ENCODE measurements around the gene PLEKHM2.

Gene PLEKHM2

DNA sequence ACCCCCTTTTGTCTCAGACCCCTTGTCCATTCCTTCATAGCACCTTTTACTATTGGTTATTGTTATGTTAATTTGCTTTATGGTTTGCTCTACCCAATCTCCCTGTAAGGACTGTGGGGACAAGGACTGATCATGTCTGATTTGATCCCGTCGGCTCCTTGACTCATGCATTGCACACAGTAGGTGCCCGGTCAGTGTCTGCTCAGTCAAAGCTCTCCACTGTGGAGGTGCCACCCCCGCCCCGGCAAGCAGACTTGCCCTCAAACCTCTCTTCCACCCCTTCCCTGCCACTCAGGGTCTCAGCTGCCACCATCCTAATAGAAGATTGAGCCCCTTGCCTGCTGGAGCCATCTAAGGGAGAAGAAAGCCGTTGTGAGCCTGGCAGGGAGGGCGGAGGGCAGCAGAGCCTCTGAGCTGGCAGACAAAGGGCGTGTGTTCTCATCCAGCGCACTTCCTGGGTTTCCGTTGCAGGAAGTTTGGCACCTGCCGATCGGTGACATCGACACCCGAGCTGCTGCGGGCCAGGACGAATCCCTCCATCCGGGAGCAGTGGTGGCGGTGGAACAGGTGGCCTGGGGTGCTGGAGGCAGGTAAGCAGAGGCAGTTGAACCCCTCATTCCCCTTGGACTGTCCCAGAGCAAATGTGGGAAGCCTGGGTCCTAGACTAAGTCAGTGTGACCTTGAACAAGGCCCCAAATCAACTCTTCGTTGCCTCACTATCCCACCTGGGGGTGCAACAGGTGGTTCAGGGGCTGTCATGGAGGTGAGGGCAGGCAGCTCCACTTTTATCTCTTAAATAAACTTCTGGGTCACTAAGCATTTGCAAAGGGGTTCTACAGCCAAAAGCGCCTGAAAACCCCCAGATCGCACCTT is 72.3 kb downstream of the PLEKHM2 start:
- Histone ChIP-seq H3K36me3 (no peaks in the 10 kb centered on the region), H3K4me1 (peaks cover 0 to 67% (median 45%) of the 10 kb centered on the region in 4 donors), H3K27me3 (no peaks in the 10 kb centered on the region), H3K9me3 (no peaks in the 10 kb centered on the region), H3K4me3 (peak overlapping the region; percentile 79 to 90), H3K27ac (peak overlapping the region; percentile 95 to 97)
- no peak for DNase-seq
- no peak for TF ChIP-seq CTCF (IDR thresholded peaks at IDR 0.05)
- intact Hi-C loops (cut with DNase I; ENCODE audit: low total_unique reads) = no loop called here

GRCh38 chr1:15757016-15757543 is 73.0 kb downstream of the PLEKHM2 start:
- Histone ChIP-seq H3K4me1 (peaks cover 0 to 67% (median 43%) of the 10 kb centered on the region in 4 donors), H3K36me3 (no peaks in the 10 kb centered on the region), H3K27me3 (no peaks in the 10 kb centered on the region), H3K4me3 (peak overlapping the region; percentile 79 to 90), H3K27ac (peak overlapping the region; percentile 95 to 97), H3K9me3 (no peaks in the 10 kb centered on the region)
- intact Hi-C loops (cut with DNase I; ENCODE audit: low total_unique reads) = no loop called here
- TF ChIP-seq CTCF (IDR thresholded peaks at IDR 0.05) = no peak
- DNase-seq = no peak

DNA sequence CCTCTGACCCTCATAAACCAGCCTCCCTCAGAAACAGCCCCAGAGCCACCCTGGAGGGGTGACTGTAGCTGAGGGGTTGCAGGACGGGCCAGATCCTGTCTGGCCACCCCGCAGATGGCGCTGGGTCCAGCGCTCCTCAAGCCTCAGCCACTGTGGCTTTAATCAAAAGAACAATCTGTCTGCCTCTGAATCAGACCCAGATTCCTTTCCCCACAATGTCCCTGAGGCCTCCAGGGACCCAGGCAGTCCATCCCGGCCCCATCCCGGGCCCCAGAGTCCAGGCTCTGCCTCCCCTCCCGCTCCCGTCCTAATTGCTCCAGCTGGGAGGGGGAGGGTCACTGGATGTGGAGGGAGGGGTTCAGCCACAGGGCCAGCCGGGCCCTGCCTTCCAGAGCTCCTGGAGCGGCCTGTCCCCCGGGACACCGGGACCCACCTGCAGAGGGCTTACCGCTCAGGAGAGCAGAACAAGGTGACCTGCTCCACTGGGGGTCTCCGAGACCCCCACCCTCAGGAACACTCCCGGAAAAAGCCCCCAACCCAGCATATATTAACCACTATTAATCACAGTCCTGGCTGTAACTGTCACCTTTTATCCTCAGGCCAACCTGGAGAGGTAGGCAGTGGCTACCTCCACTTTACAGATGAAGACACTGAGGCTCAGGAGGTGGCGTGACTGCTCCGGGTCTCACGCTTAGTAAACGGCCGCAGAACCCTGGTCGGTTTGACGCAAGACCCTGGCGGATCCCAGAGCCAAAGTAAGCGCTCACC is 73.6 kb downstream of the PLEKHM2 start:
- Histone ChIP-seq H3K27ac (peak overlapping the region; percentile 95 to 97), H3K4me3 (peak overlapping the region; percentile 79 to 90), H3K36me3 (no peaks in the 10 kb centered on the region), H3K9me3 (no peaks in the 10 kb centered on the region), H3K4me1 (peaks cover 0 to 68% (median 48%) of the 10 kb centered on the region in 4 donors), H3K27me3 (no peaks in the 10 kb centered on the region)
- intact Hi-C loops (cut with DNase I; ENCODE audit: low total_unique reads) = no loop called here
- TF ChIP-seq CTCF (IDR thresholded peaks at IDR 0.05) = no peak
- DNase-seq = peak in 1 of 2 donors; percentile 84

DNA sequence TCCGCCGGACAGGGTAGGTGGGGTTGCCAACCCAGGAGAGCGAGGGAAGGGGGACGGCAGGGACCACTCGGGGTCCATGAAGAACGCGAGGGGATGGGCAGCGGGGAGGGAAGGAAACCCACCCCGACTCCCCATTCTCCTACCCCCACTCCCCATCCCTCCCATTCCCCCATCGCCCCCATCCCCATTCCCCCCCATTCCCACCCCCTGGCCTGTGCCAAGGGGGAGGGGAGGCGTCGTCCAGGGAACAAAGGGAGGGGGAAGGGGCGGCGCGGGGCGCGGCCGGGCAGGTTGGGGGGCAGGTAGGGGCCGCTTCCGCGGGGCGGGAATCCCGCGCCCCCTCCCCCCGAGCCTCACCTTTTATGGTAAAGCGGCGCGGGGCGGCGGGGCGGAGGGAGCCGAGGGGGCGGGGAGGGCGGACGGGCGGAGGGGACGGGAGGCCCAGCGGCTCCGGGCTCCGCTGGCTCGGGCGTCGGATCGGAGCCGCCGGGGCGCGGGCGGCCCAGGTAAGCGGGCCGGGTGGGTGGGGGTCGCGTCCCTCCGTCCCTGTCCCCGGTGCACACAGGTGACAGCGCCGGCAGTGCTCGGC is 74.3 kb downstream of the PLEKHM2 start, which contains the start of gene FBLIM1:
FBLIM1 (plus strand) TSS at position 453 of the 589 bp plus-strand sequence. CDS start 6,189 bp downstream, outside the sequence.
- Histone ChIP-seq H3K9me3 (no peaks in the 10 kb centered on the region), H3K4me1 (peaks cover 0 to 73% (median 55%) of the 10 kb centered on the region in 4 donors), H3K27ac (peak within 1 kb of the TSS; percentile 95 to 97), H3K27me3 (no peaks in the 10 kb centered on the region), H3K36me3 (no peaks in the 10 kb centered on the region), H3K4me3 (peak within 1 kb of the TSS; percentile 79 to 90)
- intact Hi-C loops (cut with DNase I; ENCODE audit: low total_unique reads) = no loop called here
- no peak for DNase-seq
- no peak for TF ChIP-seq CTCF (IDR thresholded peaks at IDR 0.05)

DNA sequence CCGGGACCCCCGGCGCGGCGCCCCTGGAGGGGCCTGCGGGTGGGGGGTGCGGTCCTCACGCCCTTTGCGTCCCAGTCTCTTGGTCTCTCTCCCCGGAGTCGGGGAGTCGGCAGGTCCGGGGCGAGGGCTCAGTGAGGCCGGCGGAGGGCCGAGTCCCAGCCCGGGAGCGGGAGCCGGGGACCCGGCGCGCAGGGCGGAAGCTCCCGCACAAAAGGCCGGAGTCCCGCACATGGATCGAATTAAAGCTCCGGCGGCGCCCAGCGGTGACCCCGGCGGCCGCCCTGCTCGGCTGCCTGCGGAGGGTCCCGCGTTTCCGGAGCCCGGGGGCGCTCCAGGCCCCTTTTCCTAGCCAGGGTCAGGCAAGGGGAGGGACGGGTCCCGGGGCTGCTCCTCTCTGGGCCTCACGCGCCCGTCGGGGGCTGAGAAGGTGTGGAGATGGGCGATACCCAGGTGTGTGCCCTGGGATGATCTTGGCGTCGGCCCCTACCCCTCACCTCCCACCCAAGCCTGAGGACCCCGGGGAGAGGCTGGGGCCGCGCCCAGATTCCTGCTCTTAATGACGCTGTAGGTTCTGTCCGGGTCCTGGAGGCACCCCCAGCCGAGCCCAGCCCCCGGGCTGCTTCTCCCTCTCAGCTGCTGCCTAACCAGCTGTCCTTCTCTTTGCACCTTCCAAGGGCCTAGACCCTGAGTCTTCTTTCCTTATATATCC is 75.0 kb downstream of the PLEKHM2 start:
- no peak for TF ChIP-seq CTCF (IDR thresholded peaks at IDR 0.05)
- Histone ChIP-seq H3K36me3 (peaks cover 0 to 6% (median 0%) of the 10 kb centered on the region in 3 donors), H3K4me1 (peaks cover 0 to 73% (median 61%) of the 10 kb centered on the region in 4 donors), H3K27me3 (no peaks in the 10 kb centered on the region), H3K9me3 (no peaks in the 10 kb centered on the region), H3K4me3 (peak overlapping the region; percentile 79 to 90), H3K27ac (peak overlapping the region; percentile 95 to 97)
- no peak for DNase-seq
- intact Hi-C loops (cut with DNase I; ENCODE audit: low total_unique reads) = no loop called here
